ENCODE results near the gene DAZL. TPM values are rescaled to one million over a fixed set of nuclear protein-coding genes. Genes with fewer than 3 reads are reported as not detected.
"Not testable (repeated sequence)": the region's sequence is repeated elsewhere in the genome, so short reads cannot be mapped to it uniquely, and the experiment has no call there.

Gene DAZL
- 0.28 TPM for polyA plus RNA-seq (2012; ENCODE audit: low read depth, missing spikeins)

DNA sequence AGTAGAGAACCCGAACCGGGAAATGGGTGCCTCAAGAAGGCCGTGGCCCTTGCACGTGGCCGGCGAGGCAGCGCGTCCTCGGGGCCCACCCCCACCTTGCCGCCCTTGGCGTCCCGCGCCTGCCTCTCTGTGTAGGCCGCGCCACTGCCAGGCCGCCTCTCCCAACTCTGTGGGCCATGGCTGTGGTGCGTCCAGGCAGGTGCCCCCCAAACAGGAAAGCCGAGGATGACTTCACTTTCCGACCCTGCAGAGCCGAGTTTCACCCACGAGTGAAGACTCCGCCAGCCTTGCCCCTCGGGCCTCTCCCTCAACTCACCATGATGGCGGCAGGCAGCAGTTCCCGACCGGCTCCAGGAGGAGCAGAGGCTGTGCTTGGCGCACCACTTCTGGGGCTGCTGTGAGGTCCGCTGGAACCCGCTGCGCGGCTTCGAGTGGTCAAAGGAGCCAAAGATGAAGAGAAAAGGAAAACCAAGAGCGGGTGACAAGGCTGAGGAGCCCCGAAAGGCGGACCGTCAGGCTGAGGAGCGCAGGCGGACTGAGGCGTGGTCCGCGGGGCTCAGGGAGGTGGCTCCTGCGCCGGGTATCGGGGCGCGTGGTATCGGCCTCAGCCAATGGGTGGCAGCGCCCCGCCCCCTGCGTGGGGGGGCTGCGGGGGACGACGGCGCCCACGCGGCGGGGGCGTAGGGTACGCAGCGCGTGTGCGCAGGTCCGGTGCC is at the start of gene DAZL:
Gene DAZL, minus strand, starts transcription at position 537 of the 716 bp plus-strand sequence. Its CDS starts 218 bp downstream, at position 319.
- no peak for FAIRE-seq
- TF ChIP-seq POLR2A (IDR thresholded peaks at IDR 0.05; ENCODE audit: low read depth, low read length) (no peak), SPI1 (IDR thresholded peaks at IDR 0.05; ENCODE audit: low read depth, low read length) (no peak), TAF1 (IDR thresholded peaks at IDR 0.05; ENCODE audit: low read depth, low read length) (no peak)

GRCh38 chr3:16654976-16655375 is 49.8 kb upstream of the DAZL start:
- no peak for FAIRE-seq
- DNase-seq (ENCODE audit: insufficient read length, low spot score) = no peak
- no peak for TF ChIP-seq PAX5 (IDR thresholded peaks at IDR 0.05; ENCODE audit: insufficient read depth, low read length, severe bottlenecking)
- TF ChIP-seq POLR2AphosphoS5 (IDR thresholded peaks at IDR 0.05; ENCODE audit: low read depth, low read length) = no peak
- TF ChIP-seq POLR2A (IDR thresholded peaks at IDR 0.05; ENCODE audit: low read depth, low read length) = no peak
- TF ChIP-seq POU2F2 (IDR thresholded peaks at IDR 0.05; ENCODE audit: low read depth, low read length) = no peak
- TF ChIP-seq TAF1 (IDR thresholded peaks at IDR 0.05; ENCODE audit: low read depth, low read length) = no peak
- no peak for TF ChIP-seq SPI1 (IDR thresholded peaks at IDR 0.05; ENCODE audit: low read depth, low read length)

More for the DNA sequence above, at the start of gene DAZL:
- DNase-seq (ENCODE audit: insufficient read length, low spot score) = no peak

DNA sequence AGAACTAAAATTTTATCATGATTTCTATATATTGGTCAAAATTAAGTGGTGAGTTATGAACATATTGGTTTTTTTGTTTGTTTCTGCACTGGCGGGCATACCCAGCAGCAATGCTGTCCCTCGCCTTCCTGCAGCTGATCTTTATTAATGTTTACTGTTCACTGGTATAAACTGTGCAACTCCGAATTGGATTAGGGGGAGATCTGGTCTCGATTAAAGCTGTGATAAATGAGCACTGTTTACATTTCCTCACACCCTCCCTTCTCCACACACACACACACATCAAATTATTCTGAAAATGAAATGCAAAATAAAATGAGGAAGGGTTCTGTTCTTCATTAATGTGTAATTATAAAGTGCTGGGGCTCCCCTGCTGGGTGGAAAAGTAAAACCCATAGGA is 48.5 kb upstream of the DAZL start:
- no peak for DNase-seq (ENCODE audit: insufficient read length, low spot score)
- TF ChIP-seq TAF1 (IDR thresholded peaks at IDR 0.05; ENCODE audit: low read depth, low read length) (no peak), POU2F2 (IDR thresholded peaks at IDR 0.05; ENCODE audit: low read depth, low read length) (no peak), PAX5 (IDR thresholded peaks at IDR 0.05; ENCODE audit: insufficient read depth, low read length, severe bottlenecking) (no peak), POLR2A (IDR thresholded peaks at IDR 0.05; ENCODE audit: low read depth, low read length) (no peak), SPI1 (IDR thresholded peaks at IDR 0.05; ENCODE audit: low read depth, low read length) (no peak), POLR2AphosphoS5 (IDR thresholded peaks at IDR 0.05; ENCODE audit: low read depth, low read length) (no peak)
- no peak for FAIRE-seq

DNA sequence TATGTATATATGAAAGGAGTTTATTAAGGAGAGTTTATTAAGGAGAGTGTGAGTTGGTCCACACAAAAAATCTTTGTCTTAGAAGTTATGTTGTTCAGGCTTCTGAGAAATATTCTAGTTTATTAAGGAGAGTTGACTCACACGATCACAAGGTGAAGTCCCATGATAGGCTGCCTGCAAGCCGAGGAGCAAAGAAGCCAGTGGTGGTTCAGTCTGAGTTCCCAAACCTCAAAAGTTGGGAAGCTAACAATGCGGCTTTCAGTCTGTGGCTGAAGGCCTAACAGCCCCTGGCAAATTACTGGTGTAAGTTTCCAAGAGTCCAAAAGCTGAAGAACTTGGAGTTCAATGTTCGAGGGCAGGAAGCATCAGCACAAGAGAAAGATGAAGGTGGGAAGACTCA is 42.4 kb upstream of the DAZL start:
- TF ChIP-seq SPI1 (IDR thresholded peaks at IDR 0.05; ENCODE audit: low read depth, low read length) (no peak), PAX5 (IDR thresholded peaks at IDR 0.05; ENCODE audit: insufficient read depth, low read length, severe bottlenecking) (no peak), TAF1 (IDR thresholded peaks at IDR 0.05; ENCODE audit: low read depth, low read length) (no peak), POLR2A (IDR thresholded peaks at IDR 0.05; ENCODE audit: low read depth, low read length) (no peak), POLR2AphosphoS5 (IDR thresholded peaks at IDR 0.05; ENCODE audit: low read depth, low read length) (no peak), POU2F2 (IDR thresholded peaks at IDR 0.05; ENCODE audit: low read depth, low read length) (no peak)
- no peak for FAIRE-seq
- DNase-seq (ENCODE audit: insufficient read length, low spot score) = no peak

DNA sequence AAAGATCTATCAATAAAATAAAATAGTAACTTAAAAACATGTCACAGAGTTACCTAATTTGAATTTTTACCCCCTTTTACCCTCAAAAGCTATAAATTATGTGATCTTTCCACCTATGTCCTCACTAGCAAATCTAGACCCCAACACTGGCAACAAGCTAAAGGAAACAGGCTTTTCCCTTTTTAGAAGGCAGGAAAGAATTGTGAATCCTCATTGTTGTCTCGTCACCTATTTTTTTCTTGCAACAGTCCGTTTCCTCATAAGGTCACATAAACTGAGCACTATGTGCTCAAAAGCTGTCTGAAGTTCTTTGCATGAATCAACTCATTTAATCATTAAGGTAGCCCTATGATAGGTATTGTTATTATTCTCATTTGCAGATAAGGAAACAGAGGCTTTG is 34.6 kb upstream of the DAZL start:
- no peak for TF ChIP-seq POU2F2 (IDR thresholded peaks at IDR 0.05; ENCODE audit: low read depth, low read length)
- TF ChIP-seq TAF1 (IDR thresholded peaks at IDR 0.05; ENCODE audit: low read depth, low read length) = no peak
- no peak for TF ChIP-seq PAX5 (IDR thresholded peaks at IDR 0.05; ENCODE audit: insufficient read depth, low read length, severe bottlenecking)
- no peak for TF ChIP-seq POLR2AphosphoS5 (IDR thresholded peaks at IDR 0.05; ENCODE audit: low read depth, low read length)
- TF ChIP-seq SPI1 (IDR thresholded peaks at IDR 0.05; ENCODE audit: low read depth, low read length) = no peak
- TF ChIP-seq POLR2A (IDR thresholded peaks at IDR 0.05; ENCODE audit: low read depth, low read length) = no peak
- FAIRE-seq (no peak), DNase-seq (ENCODE audit: insufficient read length, low spot score) (no peak)

DNA sequence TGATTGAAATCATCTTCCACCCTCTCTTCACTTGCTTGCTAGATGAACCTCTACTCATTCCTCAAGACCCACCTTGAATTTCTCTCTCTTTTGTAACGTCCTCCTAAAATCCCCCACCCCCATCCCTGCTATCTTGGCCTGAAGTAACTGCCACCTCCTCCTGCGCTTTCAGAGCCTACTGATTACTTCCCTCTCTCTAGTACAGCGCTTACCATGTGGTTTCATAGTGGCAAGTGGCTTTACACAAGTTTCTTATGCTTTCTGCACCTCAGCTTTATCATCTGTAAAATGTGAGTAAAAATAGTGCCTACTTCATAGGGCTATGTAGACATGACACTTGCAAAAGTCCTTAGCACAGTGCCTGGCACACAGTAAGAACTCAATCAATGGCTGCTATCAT is 28.7 kb upstream of the DAZL start:
- DNase-seq (ENCODE audit: insufficient read length, low spot score) (no peak), FAIRE-seq (peak; percentile 88)
- TF ChIP-seq PAX5 (IDR thresholded peaks at IDR 0.05; ENCODE audit: insufficient read depth, low read length, severe bottlenecking) (no peak), SPI1 (IDR thresholded peaks at IDR 0.05; ENCODE audit: low read depth, low read length) (no peak)

DNA sequence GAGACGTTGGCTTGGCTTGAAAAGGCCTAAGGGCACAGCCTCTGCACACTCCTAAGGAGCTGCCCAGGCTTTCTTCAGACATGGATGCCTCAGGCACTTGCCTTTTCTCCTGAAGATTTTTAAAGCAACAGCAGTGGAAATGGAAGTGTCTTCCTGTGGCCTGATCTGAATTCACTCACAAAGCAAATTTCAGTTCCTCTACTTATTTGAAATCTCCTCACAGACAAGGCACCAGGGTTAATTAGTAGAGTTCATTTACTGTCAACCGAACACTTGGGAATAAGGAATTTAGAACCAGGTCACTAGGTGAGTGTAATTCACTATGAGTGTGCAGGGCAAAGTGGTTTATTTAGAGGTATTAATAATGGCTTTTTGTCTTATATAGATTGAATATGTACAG is 27.2 kb upstream of the DAZL start:
- TF ChIP-seq POLR2A (IDR thresholded peaks at IDR 0.05; ENCODE audit: low read depth, low read length) (no peak), POLR2AphosphoS5 (IDR thresholded peaks at IDR 0.05; ENCODE audit: low read depth, low read length) (no peak), POU2F2 (IDR thresholded peaks at IDR 0.05; ENCODE audit: low read depth, low read length) (no peak), TAF1 (IDR thresholded peaks at IDR 0.05; ENCODE audit: low read depth, low read length) (no peak), SPI1 (IDR thresholded peaks at IDR 0.05; ENCODE audit: low read depth, low read length) (peak; percentile 65), PAX5 (IDR thresholded peaks at IDR 0.05; ENCODE audit: insufficient read depth, low read length, severe bottlenecking) (no peak)
- no peak for FAIRE-seq
- no peak for DNase-seq (ENCODE audit: insufficient read length, low spot score)

- no peak for FAIRE-seq
- no peak for DNase-seq (ENCODE audit: insufficient read length, low spot score)
- TF ChIP-seq PAX5 (IDR thresholded peaks at IDR 0.05; ENCODE audit: insufficient read depth, low read length, severe bottlenecking) (no peak), POU2F2 (IDR thresholded peaks at IDR 0.05; ENCODE audit: low read depth, low read length) (no peak), SPI1 (IDR thresholded peaks at IDR 0.05; ENCODE audit: low read depth, low read length) (no peak), POLR2AphosphoS5 (IDR thresholded peaks at IDR 0.05; ENCODE audit: low read depth, low read length) (no peak), POLR2A (IDR thresholded peaks at IDR 0.05; ENCODE audit: low read depth, low read length) (no peak)
Observed at GRCh38 chr3:16618721-16619120, 13.5 kb upstream of the DAZL start.

- not testable (repeated sequence) for FAIRE-seq
Observed at GRCh38 chr3:16617155-16617554, 11.9 kb upstream of the DAZL start.

GRCh38 chr3:16616083-16616482 is 10.9 kb upstream of the DAZL start:
- DNase-seq (ENCODE audit: insufficient read length, low spot score) = no peak
- no peak for FAIRE-seq
- TF ChIP-seq POLR2A (IDR thresholded peaks at IDR 0.05; ENCODE audit: low read depth, low read length) (no peak), SPI1 (IDR thresholded peaks at IDR 0.05; ENCODE audit: low read depth, low read length) (no peak), POLR2AphosphoS5 (IDR thresholded peaks at IDR 0.05; ENCODE audit: low read depth, low read length) (no peak), PAX5 (IDR thresholded peaks at IDR 0.05; ENCODE audit: insufficient read depth, low read length, severe bottlenecking) (no peak), POU2F2 (IDR thresholded peaks at IDR 0.05; ENCODE audit: low read depth, low read length) (no peak), TAF1 (IDR thresholded peaks at IDR 0.05; ENCODE audit: low read depth, low read length) (no peak)

More at GRCh38 chr3:16617155-16617554, 11.9 kb upstream of the DAZL start:
- DNase-seq (ENCODE audit: insufficient read length, low spot score) = not testable (repeated sequence)

Data from GM12891 (cell line).